Stromal cell of bone marrow (primary cell): Measurements from ENCODE around the gene NOS1AP.

ENCODE experiments used
- DNase-seq: peaks from one replicate; pipeline ENCODE4 v3.0.0-alpha.2; 2012; ENCODE audit warnings: low read depth

The NOS1AP gene

DNA sequence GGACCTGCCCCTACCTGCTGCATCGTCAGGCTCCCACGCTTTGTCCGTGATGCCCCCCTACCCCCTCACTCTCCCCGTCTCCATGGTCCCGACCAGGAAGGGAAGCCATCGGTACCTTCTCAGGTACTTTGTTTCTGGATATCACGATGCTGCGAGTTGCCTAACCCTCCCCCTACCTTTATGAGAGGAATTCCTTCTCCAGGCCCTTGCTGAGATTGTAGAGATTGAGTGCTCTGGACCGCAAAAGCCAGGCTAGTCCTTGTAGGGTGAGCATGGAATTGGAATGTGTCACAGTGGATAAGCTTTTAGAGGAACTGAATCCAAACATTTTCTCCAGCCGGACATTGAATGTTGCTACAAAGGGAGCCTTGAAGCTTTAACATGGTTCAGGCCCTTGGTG lies 298.3 kb downstream of the NOS1AP start:
- DNase-seq, result no peak

DNA sequence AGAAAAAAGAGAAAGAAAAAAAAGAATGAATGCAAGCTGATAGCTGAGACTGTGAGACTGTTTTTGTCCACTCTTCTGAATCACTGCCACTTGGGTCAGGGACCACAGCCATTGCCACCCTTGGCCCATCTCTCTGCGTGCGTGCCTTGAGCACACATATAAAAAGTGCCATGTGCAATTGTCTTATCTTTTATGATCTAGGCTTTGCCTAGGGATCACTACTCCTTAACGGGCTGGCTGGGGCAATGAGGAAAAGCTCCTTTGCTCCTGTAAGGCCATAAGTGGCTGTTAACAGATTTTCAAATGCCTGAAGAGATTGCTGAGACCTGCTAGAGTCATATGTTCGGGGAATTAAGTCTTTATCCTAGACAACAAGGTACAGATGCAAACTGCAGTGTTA lies 299.0 kb downstream of the NOS1AP start:
- DNase-seq, result no peak

DNA sequence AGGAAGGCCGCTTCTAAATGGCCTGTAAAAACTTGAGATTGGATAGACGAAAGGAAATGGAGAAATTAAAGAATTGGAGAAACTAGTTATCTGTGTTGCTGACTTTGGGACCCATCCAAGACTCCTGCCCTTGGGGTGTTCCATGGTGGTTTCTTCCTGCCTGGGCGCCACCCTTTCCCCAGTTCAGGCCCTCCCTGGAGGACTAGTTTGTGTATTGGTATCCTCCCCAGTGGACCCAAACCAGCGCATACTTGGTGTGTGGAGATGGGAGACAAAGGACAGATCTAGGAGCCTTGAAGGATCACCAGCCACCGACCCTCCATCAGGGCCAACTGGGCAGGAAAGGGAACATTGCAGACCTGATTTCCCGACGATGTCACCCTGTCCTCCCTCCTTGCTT lies 300.1 kb downstream of the NOS1AP start:
- DNase-seq, result no peak

DNA sequence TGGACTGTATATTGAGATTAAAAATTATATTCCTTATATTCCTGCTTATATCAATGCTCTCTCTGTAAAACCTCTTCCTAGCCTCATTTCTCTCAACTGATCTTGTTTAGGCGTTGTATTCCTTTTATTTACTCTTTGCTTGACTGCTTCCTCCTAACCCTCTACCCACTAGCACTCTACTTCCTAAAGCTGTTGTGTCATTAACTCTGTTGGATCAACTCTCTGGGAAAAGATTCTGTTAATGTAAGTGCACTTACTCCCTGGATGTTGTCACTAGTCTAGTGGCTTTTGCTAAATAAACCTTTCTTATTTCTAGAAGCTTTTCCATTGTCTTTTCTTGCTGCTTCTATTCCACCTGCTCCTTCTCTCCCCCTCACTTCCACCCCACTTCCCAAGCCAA lies 300.7 kb downstream of the NOS1AP start:
- DNase-seq, result no peak

DNA sequence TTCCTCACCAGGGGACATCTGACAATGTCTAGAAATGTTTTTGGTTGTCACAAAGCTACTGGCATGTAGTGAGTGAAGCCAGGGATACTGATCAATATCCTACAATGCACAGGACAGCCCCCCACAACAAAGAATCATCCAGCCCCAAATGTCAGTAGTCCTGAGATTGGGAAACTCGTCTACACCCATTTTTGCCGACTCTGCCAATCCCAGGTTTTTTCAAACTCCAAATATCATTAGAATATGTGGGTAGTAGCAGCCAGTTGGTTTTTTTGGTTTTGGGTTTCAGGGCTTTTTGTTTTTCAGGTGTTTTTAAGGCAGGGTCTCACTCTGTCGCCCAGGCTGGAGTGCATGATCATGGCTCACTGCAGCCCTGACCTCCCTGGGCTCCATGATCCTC lies 301.2 kb downstream of the NOS1AP start:
- no peak for DNase-seq

DNA sequence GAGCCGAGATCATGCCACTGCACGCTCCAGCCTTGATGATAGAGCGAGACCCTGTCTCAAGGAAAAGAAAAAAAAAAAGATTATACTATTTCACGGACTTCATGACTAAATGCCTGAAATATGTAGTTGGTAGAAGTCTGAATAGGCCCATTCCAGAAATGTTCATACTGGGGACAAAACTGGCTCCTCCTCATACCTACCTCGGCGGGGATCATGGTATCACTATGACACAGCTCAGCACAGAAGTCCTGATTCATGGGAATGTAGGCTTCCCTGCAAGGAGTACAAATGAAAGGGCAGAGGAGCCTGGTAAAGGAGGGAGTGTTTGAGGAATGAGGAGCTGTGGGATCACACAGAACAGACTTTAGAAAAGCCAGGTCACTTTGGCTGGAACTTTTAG lies 302.1 kb downstream of the NOS1AP start:
- no peak for DNase-seq

DNA sequence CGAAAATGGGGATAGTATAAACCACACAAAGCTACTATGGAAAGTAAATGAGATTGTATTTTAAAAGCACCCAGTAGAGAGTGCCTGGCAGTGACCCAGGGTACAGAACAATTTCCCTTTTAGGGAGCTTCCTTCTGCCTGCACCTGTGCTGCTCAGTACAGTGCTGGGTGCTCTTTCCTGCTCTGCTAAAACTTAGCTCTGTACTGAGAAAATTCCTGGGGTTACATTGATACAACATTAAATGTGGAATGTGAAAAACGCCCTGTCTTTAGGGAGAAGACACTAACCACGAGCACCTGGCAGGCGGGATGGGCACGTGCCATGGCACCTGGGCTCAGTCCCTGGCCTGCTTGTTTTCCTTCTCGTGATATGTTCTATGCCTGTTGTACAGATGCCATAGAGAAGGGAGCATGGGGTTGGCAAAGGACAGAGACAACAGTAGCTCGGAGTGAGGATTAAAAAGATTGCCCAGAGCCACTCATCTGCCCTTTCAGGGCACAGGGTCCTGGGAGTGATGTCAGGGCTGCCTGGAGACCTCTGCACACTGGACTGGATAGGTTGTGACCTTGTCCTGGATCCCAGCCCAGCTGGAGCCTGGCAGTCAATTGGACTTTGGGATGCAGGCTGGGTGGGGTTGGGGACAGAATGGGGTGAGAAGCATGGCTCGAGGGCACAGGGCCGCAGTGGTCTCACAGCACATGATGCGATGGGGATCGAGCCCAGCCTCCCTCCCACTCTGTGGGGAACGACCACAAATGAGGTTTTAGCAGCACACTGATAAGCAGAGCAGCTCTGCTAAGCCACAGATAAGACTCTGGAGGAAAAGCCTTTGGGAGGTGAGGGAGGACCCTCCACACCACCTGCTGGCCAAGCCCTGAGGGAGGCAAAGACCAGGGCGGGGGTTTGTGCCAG lies 302.9 kb downstream of the NOS1AP start:
- DNase-seq, result no peak

DNA sequence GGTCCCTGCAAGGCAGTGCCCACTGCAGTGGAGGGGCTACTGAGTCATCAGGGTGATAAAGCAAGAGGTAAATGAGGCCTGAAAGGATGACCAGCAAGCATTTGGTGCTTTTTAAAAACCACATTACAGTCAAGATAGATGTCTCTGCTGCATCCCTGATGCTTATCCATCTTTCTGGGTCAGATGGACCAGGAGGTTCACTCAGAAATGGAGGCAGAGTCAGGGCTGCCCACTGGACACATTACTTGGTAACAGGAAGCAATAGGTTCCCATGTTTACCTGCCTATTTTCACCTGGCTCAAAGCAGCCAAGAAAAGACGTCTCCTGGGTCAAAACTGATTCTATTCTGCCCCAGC lies 303.6 kb downstream of the NOS1AP start:
- no peak for DNase-seq

DNA sequence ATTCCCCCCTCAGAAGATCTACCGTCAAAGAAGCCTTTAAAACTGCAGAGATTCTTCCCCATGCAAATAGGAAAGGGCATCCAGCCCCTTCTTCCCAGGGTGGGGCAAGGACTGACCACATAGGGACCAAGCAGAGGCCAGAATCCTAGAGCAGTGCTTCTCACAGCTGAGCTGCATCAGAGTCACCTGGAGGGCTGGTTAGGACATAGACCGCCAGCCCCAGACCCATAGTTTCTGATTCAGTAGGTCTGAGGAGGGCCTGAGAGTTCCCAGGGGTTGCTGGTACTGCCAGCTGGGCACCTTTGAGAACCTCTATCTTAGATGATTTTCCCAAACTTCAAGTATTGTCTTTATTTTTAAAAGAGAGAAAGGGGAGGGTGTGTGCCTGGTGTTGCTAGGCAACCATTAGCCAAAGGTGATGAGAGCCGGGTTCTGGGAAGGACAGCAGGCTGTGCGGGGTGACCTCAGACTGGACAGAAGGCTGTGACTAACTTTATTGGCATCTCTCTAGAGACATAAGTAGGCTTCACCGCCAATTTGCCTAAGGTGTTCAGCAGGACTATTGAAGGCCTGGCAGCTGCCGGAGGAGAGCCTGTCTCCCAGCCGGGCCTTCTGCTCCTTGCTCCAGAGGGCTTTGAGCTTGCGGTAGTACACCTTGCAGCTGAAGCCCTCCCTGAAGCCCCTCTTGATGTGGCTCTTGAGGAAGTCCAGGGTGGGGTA lies 304.2 kb downstream of the NOS1AP start:
- DNase-seq, result no peak

DNA sequence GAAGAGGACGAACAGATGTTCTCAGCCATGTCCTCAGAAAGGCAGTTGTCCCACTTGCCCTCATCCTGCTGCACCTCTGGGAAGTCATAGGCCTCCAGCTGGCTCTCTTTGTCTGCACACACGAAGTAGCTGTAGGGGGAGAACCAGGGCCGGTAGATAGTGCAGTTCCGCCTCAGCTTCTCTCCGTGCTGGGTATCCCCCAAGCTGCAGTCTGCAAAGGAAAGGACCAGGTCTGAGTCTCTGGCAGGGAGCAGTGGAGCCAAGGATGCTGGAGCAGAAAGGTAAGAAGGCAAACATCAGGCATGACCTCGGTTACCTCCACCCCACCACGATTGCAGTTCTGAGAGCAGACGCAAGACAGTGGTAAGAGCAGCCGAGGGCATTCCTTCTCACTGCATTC lies 304.9 kb downstream of the NOS1AP start:
- DNase-seq, result no peak

DNA sequence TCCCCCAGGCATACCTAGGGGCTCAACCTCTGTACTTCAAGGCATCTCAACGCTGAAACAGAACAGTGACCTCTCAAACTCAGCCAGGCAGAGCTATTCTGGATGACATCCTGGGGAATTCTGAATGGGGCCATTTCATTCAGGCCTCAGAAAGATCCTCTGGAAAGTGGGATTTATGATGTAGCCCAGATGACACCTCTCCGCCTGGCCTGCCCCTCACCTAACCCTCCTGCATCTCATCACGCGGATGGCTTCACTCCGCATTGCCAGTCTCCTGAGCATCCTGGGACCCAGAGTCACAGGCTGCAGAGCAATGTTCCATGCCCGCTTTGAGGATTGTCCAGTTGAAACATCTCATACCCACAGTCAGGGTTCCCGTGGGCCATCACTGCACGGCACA lies 306.0 kb downstream of the NOS1AP start:
- no peak for DNase-seq

DNA sequence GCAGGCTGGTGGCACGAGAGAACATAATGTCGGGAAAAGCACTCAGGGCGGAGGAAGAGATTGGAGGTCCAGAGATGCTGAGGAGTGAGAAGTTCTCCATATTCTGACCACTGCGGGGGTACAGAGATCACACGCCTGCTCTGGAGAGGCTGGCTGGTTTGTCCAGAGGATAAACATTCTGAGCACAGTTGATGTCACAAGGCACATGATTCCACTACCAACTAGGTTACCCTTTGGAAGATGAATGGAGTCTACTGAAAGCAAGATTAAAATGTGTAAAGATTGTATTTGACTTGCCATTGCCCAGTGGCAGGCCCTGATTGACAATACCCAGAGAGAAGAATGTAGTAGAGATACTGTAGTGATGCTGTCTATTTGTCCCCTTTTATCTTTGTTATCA lies 307.2 kb downstream of the NOS1AP start, which contains the start of gene SPATA46:
SPATA46 (minus strand) TSS at position 164 of the 400 bp plus-strand sequence; CDS start at position 100, 64 bp downstream.
- no peak for DNase-seq

DNA sequence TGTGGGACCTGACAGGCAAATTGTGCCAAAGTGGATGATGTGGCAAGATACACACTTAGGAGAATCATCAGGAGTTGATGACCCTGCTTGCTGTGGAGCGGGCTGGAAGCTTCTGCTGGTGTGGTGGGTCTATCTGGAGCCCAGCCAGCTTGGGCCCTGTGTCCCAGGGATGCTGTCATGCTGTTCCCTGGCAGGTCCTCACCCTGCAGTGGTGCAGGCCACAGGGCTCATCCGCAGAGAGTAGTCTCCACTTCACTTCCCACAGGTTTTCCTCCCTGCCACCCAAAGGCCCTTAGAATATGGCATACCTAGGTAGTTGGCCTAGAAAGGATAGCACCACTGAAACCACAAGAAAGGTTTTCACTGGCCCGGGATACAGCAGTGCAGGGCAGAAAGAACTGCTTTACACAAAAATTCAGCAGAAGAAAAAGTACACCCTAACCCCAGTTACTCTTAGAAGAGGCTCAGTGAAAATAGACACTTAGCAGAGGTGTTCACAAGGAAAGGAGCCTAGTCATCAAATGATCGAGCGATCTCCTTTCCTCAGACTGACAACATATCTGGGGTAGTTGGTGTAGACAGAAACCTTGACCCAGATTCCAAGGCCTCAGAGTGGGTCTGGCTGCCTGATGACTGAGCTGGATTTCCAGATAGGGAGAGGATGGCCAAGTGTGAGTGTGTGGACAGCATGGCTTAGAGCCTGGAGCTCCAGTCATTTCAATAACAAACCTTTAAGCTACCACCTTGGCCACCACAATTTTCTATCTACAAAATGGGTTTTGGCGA lies 310.8 kb downstream of the NOS1AP start:
- no peak for DNase-seq

DNA sequence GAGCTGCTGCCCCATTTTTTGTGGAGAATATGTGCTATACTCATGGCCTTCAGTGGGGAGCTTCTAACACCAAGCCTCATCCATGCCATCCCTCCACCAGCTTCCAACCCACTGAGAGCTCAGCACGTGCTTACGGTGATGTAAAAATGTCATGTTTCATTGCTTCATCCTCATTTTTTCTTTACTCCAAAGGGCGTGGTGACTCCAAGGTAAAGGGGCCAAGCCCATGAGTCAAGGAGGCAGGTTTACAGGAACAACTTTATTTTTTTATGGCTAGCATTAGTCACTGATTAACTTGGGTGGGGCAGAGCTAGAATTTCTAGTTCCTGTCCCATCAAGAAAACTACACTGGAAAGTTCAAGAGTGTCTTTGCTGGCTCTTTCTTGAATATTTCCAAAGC lies 311.9 kb downstream of the NOS1AP start, which contains the start of gene C1orf226:
C1orf226 (plus strand) TSS at position 346 of the 400 bp plus-strand sequence. CDS start 174 bp downstream, outside the sequence.
- DNase-seq, result no peak

DNA sequence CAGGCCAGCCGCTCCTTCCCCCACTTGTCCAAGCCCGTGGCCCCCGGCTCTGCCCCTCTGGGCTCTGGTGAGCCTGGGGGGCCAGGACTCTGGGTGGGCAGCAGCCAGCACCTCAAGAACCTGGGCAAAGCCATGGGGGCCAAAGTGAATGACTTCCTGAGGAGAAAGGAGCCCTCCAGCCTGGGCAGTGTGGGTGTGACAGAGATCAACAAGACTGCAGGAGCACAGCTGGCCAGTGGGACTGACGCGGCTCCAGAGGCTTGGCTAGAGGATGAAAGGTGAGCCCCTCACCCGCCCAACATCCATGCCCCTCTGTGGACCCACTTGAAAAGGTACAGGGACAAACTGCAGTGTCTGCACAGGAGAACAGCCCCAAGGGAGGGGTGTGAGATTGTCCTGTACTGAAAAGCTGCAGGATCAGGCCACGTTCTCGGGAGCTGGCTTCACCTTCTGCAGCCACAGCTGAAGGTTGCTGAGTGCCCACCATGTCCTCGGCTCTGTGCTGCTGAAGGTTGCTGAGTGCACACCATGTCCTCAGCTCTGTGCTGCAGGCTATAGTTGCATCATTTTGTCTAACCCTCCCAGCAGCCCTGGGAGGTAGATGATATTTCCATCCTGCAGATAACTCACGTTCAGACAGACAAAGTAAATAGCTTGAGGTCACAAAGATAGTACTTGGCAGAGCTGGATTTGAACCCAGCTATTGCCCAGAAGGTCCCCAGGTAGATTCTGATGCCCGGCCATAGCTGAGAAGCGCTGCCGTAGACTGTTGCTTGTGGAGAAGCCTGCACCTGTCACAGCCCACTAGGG lies 312.7 kb downstream of the NOS1AP start:
- no peak for DNase-seq

DNA sequence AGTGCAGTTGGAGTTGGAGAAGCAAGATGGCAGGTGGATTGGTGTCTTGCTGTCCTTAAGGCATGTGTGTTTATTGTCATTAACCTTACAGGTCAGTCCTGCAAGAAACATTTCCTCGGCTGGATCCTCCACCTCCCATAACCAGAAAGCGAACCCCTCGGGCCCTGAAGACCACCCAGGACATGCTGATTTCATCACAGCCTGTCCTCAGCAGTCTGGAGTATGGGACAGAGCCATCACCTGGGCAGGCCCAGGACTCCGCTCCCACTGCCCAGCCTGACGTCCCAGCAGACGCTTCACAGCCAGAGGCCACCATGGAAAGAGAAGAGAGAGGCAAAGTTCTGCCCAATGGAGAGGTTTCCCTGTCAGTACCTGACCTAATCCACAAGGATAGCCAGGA lies 313.6 kb downstream of the NOS1AP start:
- no peak for DNase-seq

DNA sequence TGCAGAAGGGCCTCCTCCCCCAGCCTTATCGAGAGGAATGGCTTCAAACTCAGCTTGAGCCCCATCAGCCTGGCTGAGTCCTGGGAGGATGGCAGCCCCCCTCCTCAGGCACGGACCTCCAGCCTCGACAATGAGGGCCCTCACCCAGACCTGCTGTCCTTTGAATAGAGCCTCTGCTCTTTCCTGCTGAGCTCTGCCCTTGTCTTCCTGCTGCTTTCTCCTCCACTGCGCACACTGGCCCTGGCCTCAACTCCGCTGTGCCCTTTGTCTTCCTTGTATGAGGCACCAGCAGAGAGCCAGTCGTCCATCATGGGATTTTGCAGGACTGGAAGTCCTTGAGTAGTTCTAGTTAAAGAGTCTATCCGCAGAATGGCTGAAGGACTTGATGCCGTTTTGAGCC lies 314.0 kb downstream of the NOS1AP start:
- no peak for DNase-seq

DNA sequence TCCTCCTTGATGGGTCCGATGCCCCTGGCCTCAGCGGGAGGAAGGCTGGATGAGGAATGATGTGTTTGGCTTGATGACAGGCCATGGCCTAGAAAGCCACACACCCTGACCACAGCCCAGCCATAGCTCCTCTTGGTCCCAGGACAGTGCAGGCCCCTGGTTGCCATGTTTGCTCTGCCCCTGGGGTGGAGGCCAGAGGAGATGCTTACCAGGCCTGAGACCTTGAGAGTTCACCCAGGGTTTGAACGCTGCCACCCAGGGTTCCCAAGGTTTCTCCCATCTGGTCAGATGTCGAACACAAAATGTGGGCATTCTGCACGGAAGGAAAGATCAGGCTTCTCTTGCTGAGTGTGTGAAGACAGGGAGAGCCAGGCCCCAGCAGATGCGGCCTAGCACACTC lies 314.6 kb downstream of the NOS1AP start:
- DNase-seq, result no peak

DNA sequence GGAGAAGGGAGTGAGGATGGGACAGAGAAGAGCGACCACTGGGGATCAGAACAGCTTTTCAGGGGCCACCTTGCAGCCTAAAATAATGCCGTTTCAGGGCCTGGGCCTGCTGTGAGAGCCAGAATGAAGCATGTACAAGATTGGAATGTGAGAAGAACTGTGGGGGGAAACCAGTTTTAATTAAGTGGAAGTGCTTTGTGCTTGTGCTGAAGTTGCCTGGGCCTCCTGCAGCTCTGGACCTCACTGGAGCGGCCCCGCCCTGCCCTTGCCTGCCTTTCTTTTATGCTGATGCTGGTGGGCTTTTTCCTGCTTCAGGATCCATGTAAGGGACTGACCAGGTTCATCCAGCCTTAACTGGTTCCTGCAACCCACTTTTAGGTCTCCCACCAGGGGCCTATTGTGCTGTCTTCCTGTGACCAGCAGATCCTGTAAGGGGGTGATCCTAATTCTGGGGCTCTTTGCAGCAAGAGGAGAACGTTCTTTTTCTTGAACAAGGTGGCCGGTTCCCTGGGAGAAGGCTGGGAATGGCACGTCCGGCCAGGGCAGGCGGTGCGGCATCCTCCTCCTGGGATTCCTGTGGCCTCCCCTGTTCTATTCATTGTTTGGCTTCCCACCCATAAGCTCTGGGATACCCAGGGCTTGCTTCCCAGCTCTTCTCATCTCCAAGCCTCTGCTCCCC lies 315.2 kb downstream of the NOS1AP start:
- DNase-seq, result no peak

DNA sequence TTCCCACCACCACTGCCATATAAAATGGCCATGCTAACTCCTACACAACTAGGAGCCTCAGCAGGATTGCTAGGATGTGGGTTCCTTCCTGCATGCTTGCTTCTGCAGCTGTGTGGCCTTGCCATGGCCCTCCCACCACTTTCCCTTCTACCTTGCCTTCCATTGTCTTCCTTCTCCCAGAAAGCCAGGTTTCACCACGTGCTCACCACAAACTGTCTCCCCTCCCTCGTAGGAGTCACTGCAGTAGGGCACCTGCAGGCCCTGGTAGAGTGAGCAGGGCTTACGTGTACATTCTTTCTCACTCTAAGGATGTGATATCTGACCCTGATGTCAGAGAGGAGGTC lies 315.8 kb downstream of the NOS1AP start:
- no peak for DNase-seq

DNA sequence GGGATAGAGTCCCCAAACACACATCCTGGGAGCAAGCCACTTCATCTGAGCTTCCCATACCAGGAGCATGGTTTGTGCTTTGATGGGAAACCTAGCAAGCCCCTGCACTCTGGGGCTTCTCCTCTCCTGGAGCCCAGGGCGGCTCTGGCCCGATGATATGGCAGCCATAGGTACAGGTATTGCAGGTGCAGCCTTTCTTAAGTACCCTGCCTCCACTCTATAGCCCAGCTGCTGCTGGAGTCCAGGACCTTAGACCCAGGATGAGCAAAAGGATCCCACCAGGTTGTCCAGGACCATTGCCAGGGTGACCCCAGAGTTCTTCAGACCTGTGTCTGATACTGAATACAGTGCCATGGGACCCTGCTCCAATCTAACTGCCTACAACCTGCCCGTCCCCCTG lies 316.2 kb downstream of the NOS1AP start:
- no peak for DNase-seq
